Activated T-helper 2 cell treated with anti-CD3 and anti-CD28 coated beads, Interferon-gamma antibody, Interleukin-2, Interleukin-4, amounts not matched to agents 10 μg/mL and 5 μg/mL and 100 μg/mL, durations not matched to agents 14 hours and 24 hours and 36 hours (primary cell): ENCODE measurements around the gene TNRC6B. TPM values are rescaled to one million over a fixed set of nuclear protein-coding genes. Genes with fewer than 3 reads are reported as not detected.
"Not testable (repeated sequence)": the region's sequence is repeated elsewhere in the genome, so short reads cannot be mapped to it uniquely, and the experiment has no call there.

Experiments
- DNase-seq: peaks from one replicate; pipeline ENCODE4 v3.0.0; 2021; ENCODE audit warnings: low spot score
- H3K27ac Mint-ChIP-seq: one replicate; pipeline ENCODE4 v1.8.0; 2021; ENCODE audit warnings: mixed read lengths
- H3K27me3 Mint-ChIP-seq: one replicate; pipeline ENCODE4 v1.8.0; 2021; ENCODE audit warnings: low read depth, mixed read lengths
- H3K36me3 Mint-ChIP-seq: one replicate; pipeline ENCODE4 v1.8.0; 2021; ENCODE audit warnings: low read depth, mixed read lengths
- H3K4me1 Mint-ChIP-seq: one replicate; pipeline ENCODE4 v1.8.0; 2021; ENCODE audit warnings: low read depth, mixed read lengths
- H3K4me3 Mint-ChIP-seq: one replicate; pipeline ENCODE4 v1.8.0; 2021; ENCODE audit warnings: low read depth, mild to moderate bottlenecking, moderate library complexity, mixed read lengths
- H3K9me3 Mint-ChIP-seq: one replicate; pipeline ENCODE4 v1.8.0; 2021; ENCODE audit warnings: mixed read lengths
- intact Hi-C: fragments of 100-400 bp; cut with micrococcal nuclease; formaldehyde crosslinking; loops from one replicate; pipeline ENCODE4 v1.15.1; 2023
- total RNA-seq: library from RNA; stranded (reverse); gene quantifications from 2 replicates; pipeline ENCODE4 v1.2.3, GENCODE V29; 2022

The TNRC6B gene, protein sequence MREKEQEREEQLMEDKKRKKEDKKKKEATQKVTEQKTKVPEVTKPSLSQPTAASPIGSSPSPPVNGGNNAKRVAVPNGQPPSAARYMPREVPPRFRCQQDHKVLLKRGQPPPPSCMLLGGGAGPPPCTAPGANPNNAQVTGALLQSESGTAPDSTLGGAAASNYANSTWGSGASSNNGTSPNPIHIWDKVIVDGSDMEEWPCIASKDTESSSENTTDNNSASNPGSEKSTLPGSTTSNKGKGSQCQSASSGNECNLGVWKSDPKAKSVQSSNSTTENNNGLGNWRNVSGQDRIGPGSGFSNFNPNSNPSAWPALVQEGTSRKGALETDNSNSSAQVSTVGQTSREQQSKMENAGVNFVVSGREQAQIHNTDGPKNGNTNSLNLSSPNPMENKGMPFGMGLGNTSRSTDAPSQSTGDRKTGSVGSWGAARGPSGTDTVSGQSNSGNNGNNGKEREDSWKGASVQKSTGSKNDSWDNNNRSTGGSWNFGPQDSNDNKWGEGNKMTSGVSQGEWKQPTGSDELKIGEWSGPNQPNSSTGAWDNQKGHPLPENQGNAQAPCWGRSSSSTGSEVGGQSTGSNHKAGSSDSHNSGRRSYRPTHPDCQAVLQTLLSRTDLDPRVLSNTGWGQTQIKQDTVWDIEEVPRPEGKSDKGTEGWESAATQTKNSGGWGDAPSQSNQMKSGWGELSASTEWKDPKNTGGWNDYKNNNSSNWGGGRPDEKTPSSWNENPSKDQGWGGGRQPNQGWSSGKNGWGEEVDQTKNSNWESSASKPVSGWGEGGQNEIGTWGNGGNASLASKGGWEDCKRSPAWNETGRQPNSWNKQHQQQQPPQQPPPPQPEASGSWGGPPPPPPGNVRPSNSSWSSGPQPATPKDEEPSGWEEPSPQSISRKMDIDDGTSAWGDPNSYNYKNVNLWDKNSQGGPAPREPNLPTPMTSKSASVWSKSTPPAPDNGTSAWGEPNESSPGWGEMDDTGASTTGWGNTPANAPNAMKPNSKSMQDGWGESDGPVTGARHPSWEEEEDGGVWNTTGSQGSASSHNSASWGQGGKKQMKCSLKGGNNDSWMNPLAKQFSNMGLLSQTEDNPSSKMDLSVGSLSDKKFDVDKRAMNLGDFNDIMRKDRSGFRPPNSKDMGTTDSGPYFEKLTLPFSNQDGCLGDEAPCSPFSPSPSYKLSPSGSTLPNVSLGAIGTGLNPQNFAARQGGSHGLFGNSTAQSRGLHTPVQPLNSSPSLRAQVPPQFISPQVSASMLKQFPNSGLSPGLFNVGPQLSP (N-terminal part only)
- 28.0 and 34.1 TPM in 2 replicates for total RNA-seq

GRCh38 chr22:40177738-40178416 lies at the start of gene TNRC6B:
TSS of gene TNRC6B (plus strand) at chr22:40177925. CDS start at chr22:40178136, 211 bp downstream.
- peak; percentile 79 for DNase-seq
- H3K4me3 Mint-ChIP-seq: peak within 1 kb of the TSS; percentile 88
- intact Hi-C loops: loop anchor here (1.0 to 10.0 kb wide), 10 partner anchors 18 to 646 kb away; partner anchors contain the start of genes GRAP2 and RPS19BP1
- H3K27ac Mint-ChIP-seq: peak within 1 kb of the TSS; percentile 89
- no peaks in the 10 kb centered on the region for H3K9me3 Mint-ChIP-seq
- no peaks in the 10 kb centered on the region for H3K27me3 Mint-ChIP-seq
- H3K4me1 Mint-ChIP-seq: peaks cover 52% of the 10 kb centered on the region
- H3K36me3 Mint-ChIP-seq: peaks cover 9% of the 10 kb centered on the region

DNA sequence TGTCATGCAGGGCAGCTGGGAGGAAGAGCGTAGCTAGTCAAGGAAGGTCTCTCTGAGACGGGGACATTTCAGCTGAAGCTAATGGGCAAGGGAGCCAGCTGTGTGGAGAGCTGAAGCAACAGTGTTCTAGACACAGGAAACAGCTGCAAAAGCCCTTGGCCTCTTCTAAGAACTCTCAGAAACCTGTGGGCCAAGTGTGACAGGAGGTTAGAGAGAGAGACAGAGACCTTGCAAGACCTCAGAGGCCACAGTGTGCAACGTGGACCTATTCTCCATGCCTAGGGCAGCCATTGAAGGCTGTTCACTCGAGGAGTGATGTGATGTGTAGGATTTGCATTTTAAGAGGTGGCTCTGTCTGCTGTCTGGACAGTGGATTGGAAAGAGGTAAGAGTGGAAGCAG lies 48.7 kb upstream of the TNRC6B start:
- Mint-ChIP-seq H3K27ac (peak overlapping the region; percentile 61), H3K4me1 (peaks cover 26% of the 10 kb centered on the region), H3K27me3 (no peaks in the 10 kb centered on the region), H3K36me3 (peaks cover 28% of the 10 kb centered on the region), H3K4me3 (peak overlapping the region; percentile 55), H3K9me3 (no peaks in the 10 kb centered on the region)
- DNase-seq: no peak
- intact Hi-C loops: no loop called here

DNA sequence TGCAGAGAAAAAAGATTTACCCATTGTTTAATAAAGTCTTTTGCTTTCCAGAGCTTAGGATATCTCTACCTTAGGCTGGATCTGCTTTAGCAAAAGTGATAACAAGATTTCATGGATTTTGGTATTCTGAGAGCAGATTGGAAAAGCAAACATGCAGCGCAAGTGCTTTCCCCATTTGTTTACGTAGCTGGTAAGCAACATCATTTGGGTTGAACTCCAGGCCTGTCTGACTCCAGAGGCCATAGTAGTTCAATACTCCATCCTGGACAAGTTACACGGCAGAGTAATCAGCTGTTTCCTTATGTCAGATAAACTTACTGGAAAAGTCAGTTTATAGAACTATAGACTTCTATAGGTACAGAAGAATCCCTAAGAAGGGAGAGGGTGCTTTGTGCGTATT lies 40.6 kb upstream of the TNRC6B start:
- Mint-ChIP-seq H3K27ac (no peak overlapping the region), H3K9me3 (no peaks in the 10 kb centered on the region), H3K36me3 (peaks cover 21% of the 10 kb centered on the region), H3K4me1 (peaks cover 5% of the 10 kb centered on the region), H3K27me3 (no peaks in the 10 kb centered on the region), H3K4me3 (no peak overlapping the region)
- intact Hi-C loops: no loop called here
- no peak for DNase-seq

GRCh38 chr22:40138866-40139265 lies 38.9 kb upstream of the TNRC6B start:
- Mint-ChIP-seq H3K27ac (no peak overlapping the region), H3K27me3 (no peaks in the 10 kb centered on the region), H3K36me3 (peaks cover 15% of the 10 kb centered on the region), H3K9me3 (no peaks in the 10 kb centered on the region), H3K4me1 (peaks cover 1% of the 10 kb centered on the region), H3K4me3 (no peak overlapping the region)
- no peak for DNase-seq
- intact Hi-C loops: no loop called here

GRCh38 chr22:40147388-40148176 lies 30.1 kb upstream of the TNRC6B start:
- Mint-ChIP-seq H3K27me3 (no peaks in the 10 kb centered on the region), H3K27ac (no peak overlapping the region), H3K36me3 (peaks cover 12% of the 10 kb centered on the region), H3K4me1 (no peaks in the 10 kb centered on the region), H3K9me3 (no peaks in the 10 kb centered on the region), H3K4me3 (no peak overlapping the region)
- intact Hi-C loops: no loop called here
- no peak for DNase-seq

GRCh38 chr22:40153192-40153591 lies 24.5 kb upstream of the TNRC6B start:
- no peaks in the 10 kb centered on the region for H3K27me3 Mint-ChIP-seq
- H3K9me3 Mint-ChIP-seq: no peaks in the 10 kb centered on the region
- no peak overlapping the region for H3K4me3 Mint-ChIP-seq
- intact Hi-C loops: no loop called here
- peaks cover 6% of the 10 kb centered on the region for H3K4me1 Mint-ChIP-seq
- DNase-seq: no peak
- H3K36me3 Mint-ChIP-seq: peaks cover 12% of the 10 kb centered on the region
- no peak overlapping the region for H3K27ac Mint-ChIP-seq

- intact Hi-C loops: no loop called here
- peaks cover 6% of the 10 kb centered on the region for H3K4me1 Mint-ChIP-seq
- no peak overlapping the region for H3K27ac Mint-ChIP-seq
- no peak for DNase-seq
- no peak overlapping the region for H3K4me3 Mint-ChIP-seq
- H3K27me3 Mint-ChIP-seq: no peaks in the 10 kb centered on the region
- peaks cover 12% of the 10 kb centered on the region for H3K36me3 Mint-ChIP-seq
- H3K9me3 Mint-ChIP-seq: no peaks in the 10 kb centered on the region
Measured at GRCh38 chr22:40153705-40154104, 24.0 kb upstream of the TNRC6B start.

- Mint-ChIP-seq H3K27me3 (no peaks in the 10 kb centered on the region), H3K4me3 (no peak overlapping the region), H3K9me3 (no peaks in the 10 kb centered on the region), H3K36me3 (peaks cover 10% of the 10 kb centered on the region), H3K27ac (no peak overlapping the region), H3K4me1 (peaks cover 6% of the 10 kb centered on the region)
- DNase-seq: no peak
- intact Hi-C loops: no loop called here
Measured at GRCh38 chr22:40156001-40156516, 21.7 kb upstream of the TNRC6B start.

GRCh38 chr22:40156682-40157081 lies 21.0 kb upstream of the TNRC6B start:
- intact Hi-C loops, H3K4me3 Mint-ChIP-seq, H3K27ac Mint-ChIP-seq, H3K9me3 Mint-ChIP-seq, H3K4me1 Mint-ChIP-seq, H3K27me3 Mint-ChIP-seq, DNase-seq: not testable (repeated sequence)
- H3K36me3 Mint-ChIP-seq: peaks cover 16% of the 10 kb centered on the region

DNA sequence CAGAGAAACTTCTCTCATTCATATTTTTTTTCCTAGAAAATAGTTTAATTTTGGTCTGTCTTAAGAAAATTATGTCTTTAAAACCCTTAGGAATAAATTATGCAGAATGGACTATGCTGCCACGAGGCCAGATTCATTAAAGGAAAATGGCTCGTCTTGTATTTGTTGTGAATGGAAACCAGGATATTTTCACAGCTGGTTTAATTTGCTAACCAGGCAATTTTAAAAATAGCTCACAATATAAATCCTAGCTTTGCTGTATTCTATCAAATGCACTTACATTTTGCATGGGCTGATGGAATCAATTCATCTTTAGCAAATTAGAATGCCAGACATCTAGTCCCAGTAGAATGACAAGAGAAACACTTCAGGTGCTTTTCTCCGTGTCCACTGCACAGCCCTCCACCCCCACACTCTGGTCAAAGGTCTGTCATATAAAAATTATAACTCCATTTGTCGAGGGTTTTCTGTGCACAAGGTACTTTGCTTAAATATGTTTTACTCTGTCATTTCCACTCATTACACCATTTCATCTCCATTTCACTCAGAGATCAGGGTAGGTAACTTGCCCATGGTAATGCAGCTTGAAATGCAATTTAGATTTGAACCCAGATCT lies 20.3 kb upstream of the TNRC6B start:
- H3K36me3 Mint-ChIP-seq: peaks cover 19% of the 10 kb centered on the region
- no peaks in the 10 kb centered on the region for H3K9me3 Mint-ChIP-seq
- intact Hi-C loops: no loop called here
- no peak overlapping the region for H3K4me3 Mint-ChIP-seq
- DNase-seq: no peak
- H3K27me3 Mint-ChIP-seq: no peaks in the 10 kb centered on the region
- peaks cover 6% of the 10 kb centered on the region for H3K4me1 Mint-ChIP-seq
- no peak overlapping the region for H3K27ac Mint-ChIP-seq

DNA sequence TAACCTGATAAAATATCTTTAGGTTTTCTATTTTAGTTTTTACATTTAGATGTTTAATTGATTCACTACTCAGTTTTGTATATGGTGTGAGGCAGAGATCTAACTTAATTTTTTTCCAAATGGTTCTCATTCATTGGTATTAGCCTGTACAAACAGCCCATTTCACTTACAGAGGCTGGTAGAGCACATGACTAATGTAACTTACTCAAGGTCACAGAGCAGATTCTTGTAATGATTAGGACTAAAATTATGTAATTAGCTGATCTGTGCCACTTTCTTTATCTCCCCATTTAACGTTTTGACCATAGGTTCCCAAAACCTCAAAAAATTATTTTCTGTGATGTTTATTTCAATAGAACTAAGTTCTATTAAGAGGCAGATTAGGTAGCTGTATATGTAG lies 16.5 kb upstream of the TNRC6B start:
- Mint-ChIP-seq H3K27me3 (no peaks in the 10 kb centered on the region), H3K4me3 (no peak overlapping the region), H3K27ac (no peak overlapping the region), H3K36me3 (peaks cover 44% of the 10 kb centered on the region), H3K9me3 (peaks cover 6% of the 10 kb centered on the region), H3K4me1 (peaks cover 1% of the 10 kb centered on the region)
- intact Hi-C loops: no loop called here
- no peak for DNase-seq
